Activated CD4-positive, alpha-beta memory T cell treated with anti-CD3 and anti-CD28 coated beads, Interleukin-2, amount 10 ng/mL, durations not matched to agents 7 days and 5 days (primary cell): ENCODE measurements around the gene SORCS3. TPM values are rescaled to one million over a fixed set of nuclear protein-coding genes. Genes with fewer than 3 reads are reported as not detected.

Source experiments
- CTCF ChIA-PET: fragments of 350-600 bp; sonication (Branson Sonifier 250); formaldehyde crosslinking; loops from one replicate; lab custom pipeline; 2021; ENCODE audit warnings: antibody characterized with exemption, inconsistent platforms; lab: Charles Lee
- POLR2A ChIA-PET: fragments of 350-600 bp; sonication (Branson Sonifier 250); formaldehyde crosslinking; loops from one replicate; lab custom pipeline; 2021; ENCODE audit warnings: antibody characterized with exemption; lab: Charles Lee
- DNase-seq: peaks from one replicate; pipeline ENCODE4 v3.0.0-alpha.2; 2020
- H3K27ac Mint-ChIP-seq: one replicate; pipeline ENCODE4 v1.8.0; 2021; ENCODE audit warnings: mild to moderate bottlenecking, mixed read lengths
- H3K27me3 Mint-ChIP-seq: one replicate; pipeline ENCODE4 v1.8.0; 2021; ENCODE audit warnings: mixed read lengths
- H3K36me3 Mint-ChIP-seq: one replicate; pipeline ENCODE4 v1.8.0; 2021; ENCODE audit warnings: low read depth, mixed read lengths
- H3K4me1 Mint-ChIP-seq: one replicate; pipeline ENCODE4 v1.8.0; 2021; ENCODE audit warnings: mixed read lengths
- H3K4me3 Mint-ChIP-seq: one replicate; pipeline ENCODE4 v1.8.0; 2021; ENCODE audit warnings: mild to moderate bottlenecking, mixed read lengths
- H3K9me3 Mint-ChIP-seq: one replicate; pipeline ENCODE4 v1.8.0; 2021; ENCODE audit warnings: mixed read lengths
- total RNA-seq, 2 experiments: library from RNA; stranded (reverse); gene quantifications; one replicate each; pipeline ENCODE4 v1.2.3, GENCODE V29; 2021

The SORCS3 gene
- total RNA-seq, 2 experiments from 2014 or later = not detected

- POLR2A ChIA-PET = no interaction called here
- Mint-ChIP-seq H3K4me1 (no peaks in the 10 kb centered on the region), H3K27ac (no peak overlapping the region), H3K9me3 (no peaks in the 10 kb centered on the region), H3K4me3 (no peak overlapping the region), H3K36me3 (no peaks in the 10 kb centered on the region), H3K27me3 (no peaks in the 10 kb centered on the region)
- no peak for DNase-seq
- CTCF ChIA-PET = no interaction called here
Observed at GRCh38 chr10:105017116-105017515, 376.0 kb downstream of the SORCS3 start.

- CTCF ChIA-PET = no interaction called here
- Mint-ChIP-seq H3K9me3 (no peaks in the 10 kb centered on the region), H3K27ac (no peak overlapping the region), H3K27me3 (no peaks in the 10 kb centered on the region), H3K4me1 (no peaks in the 10 kb centered on the region), H3K4me3 (no peak overlapping the region), H3K36me3 (no peaks in the 10 kb centered on the region)
- no peak for DNase-seq
- POLR2A ChIA-PET = no interaction called here
Observed at GRCh38 chr10:105017691-105018090, 376.6 kb downstream of the SORCS3 start.

GRCh38 chr10:105023211-105024111 lies 382.4 kb downstream of the SORCS3 start:
- H3K4me3 Mint-ChIP-seq = no peak overlapping the region
- DNase-seq = no peak
- no peak overlapping the region for H3K27ac Mint-ChIP-seq
- ChIA-PET POLR2A (no interaction called here), CTCF (no interaction called here)
- no peaks in the 10 kb centered on the region for H3K36me3 Mint-ChIP-seq
- H3K4me1 Mint-ChIP-seq = no peaks in the 10 kb centered on the region
- no peaks in the 10 kb centered on the region for H3K27me3 Mint-ChIP-seq
- H3K9me3 Mint-ChIP-seq = no peaks in the 10 kb centered on the region

- DNase-seq = no peak
- CTCF ChIA-PET = no interaction called here
- no peaks in the 10 kb centered on the region for H3K4me1 Mint-ChIP-seq
- no peaks in the 10 kb centered on the region for H3K27me3 Mint-ChIP-seq
- H3K9me3 Mint-ChIP-seq = no peaks in the 10 kb centered on the region
- no peaks in the 10 kb centered on the region for H3K36me3 Mint-ChIP-seq
- POLR2A ChIA-PET = no interaction called here
- no peak overlapping the region for H3K27ac Mint-ChIP-seq
- no peak overlapping the region for H3K4me3 Mint-ChIP-seq
Observed at GRCh38 chr10:105024184-105024583, 383.1 kb downstream of the SORCS3 start.

GRCh38 chr10:105025092-105025491 lies 384.0 kb downstream of the SORCS3 start:
- Mint-ChIP-seq H3K27ac (no peak overlapping the region), H3K36me3 (no peaks in the 10 kb centered on the region), H3K9me3 (no peaks in the 10 kb centered on the region), H3K4me3 (no peak overlapping the region), H3K27me3 (no peaks in the 10 kb centered on the region), H3K4me1 (no peaks in the 10 kb centered on the region)
- DNase-seq = no peak
- POLR2A ChIA-PET = no interaction called here
- CTCF ChIA-PET = no interaction called here

- Mint-ChIP-seq H3K4me1 (no peaks in the 10 kb centered on the region), H3K4me3 (no peak overlapping the region), H3K27ac (no peak overlapping the region), H3K27me3 (no peaks in the 10 kb centered on the region), H3K9me3 (no peaks in the 10 kb centered on the region), H3K36me3 (no peaks in the 10 kb centered on the region)
- CTCF ChIA-PET = no interaction called here
- POLR2A ChIA-PET = no interaction called here
- no peak for DNase-seq
Observed at GRCh38 chr10:105026566-105026965, 385.5 kb downstream of the SORCS3 start.

- no peak overlapping the region for H3K4me3 Mint-ChIP-seq
- no peaks in the 10 kb centered on the region for H3K9me3 Mint-ChIP-seq
- no peaks in the 10 kb centered on the region for H3K36me3 Mint-ChIP-seq
- no peaks in the 10 kb centered on the region for H3K27me3 Mint-ChIP-seq
- DNase-seq = no peak
- H3K4me1 Mint-ChIP-seq = no peaks in the 10 kb centered on the region
- ChIA-PET CTCF (no interaction called here), POLR2A (no interaction called here)
- no peak overlapping the region for H3K27ac Mint-ChIP-seq
Observed at GRCh38 chr10:105029286-105029685, 388.2 kb downstream of the SORCS3 start.

GRCh38 chr10:105037022-105037421 lies 395.9 kb downstream of the SORCS3 start:
- POLR2A ChIA-PET = no interaction called here

GRCh38 chr10:105041956-105042355 lies 400.9 kb downstream of the SORCS3 start:
- Mint-ChIP-seq H3K4me1 (no peaks in the 10 kb centered on the region), H3K27me3 (no peaks in the 10 kb centered on the region), H3K4me3 (no peak overlapping the region), H3K36me3 (no peaks in the 10 kb centered on the region), H3K27ac (no peak overlapping the region), H3K9me3 (no peaks in the 10 kb centered on the region)
- POLR2A ChIA-PET = no interaction called here
- DNase-seq = no peak
- CTCF ChIA-PET = no interaction called here

More at GRCh38 chr10:105037022-105037421, 395.9 kb downstream of the SORCS3 start:
- no peaks in the 10 kb centered on the region for H3K27me3 Mint-ChIP-seq
- no peak overlapping the region for H3K27ac Mint-ChIP-seq
- CTCF ChIA-PET = no interaction called here
- H3K9me3 Mint-ChIP-seq = no peaks in the 10 kb centered on the region
- H3K4me1 Mint-ChIP-seq = no peaks in the 10 kb centered on the region
- no peak overlapping the region for H3K4me3 Mint-ChIP-seq
- no peaks in the 10 kb centered on the region for H3K36me3 Mint-ChIP-seq
- no peak for DNase-seq

- H3K9me3 Mint-ChIP-seq = no peaks in the 10 kb centered on the region
- no peak overlapping the region for H3K4me3 Mint-ChIP-seq
- H3K36me3 Mint-ChIP-seq = no peaks in the 10 kb centered on the region
- H3K27me3 Mint-ChIP-seq = no peaks in the 10 kb centered on the region
- H3K4me1 Mint-ChIP-seq = no peaks in the 10 kb centered on the region
- ChIA-PET POLR2A (no interaction called here), CTCF (no interaction called here)
- no peak for DNase-seq
- no peak overlapping the region for H3K27ac Mint-ChIP-seq
Observed at GRCh38 chr10:105042906-105043552, 401.9 kb downstream of the SORCS3 start.

GRCh38 chr10:105044902-105045301 lies 403.8 kb downstream of the SORCS3 start:
- Mint-ChIP-seq H3K4me1 (no peaks in the 10 kb centered on the region), H3K4me3 (no peak overlapping the region), H3K36me3 (no peaks in the 10 kb centered on the region), H3K9me3 (no peaks in the 10 kb centered on the region), H3K27ac (no peak overlapping the region), H3K27me3 (no peaks in the 10 kb centered on the region)
- no peak for DNase-seq
- CTCF ChIA-PET = no interaction called here
- POLR2A ChIA-PET = no interaction called here

- no peak for DNase-seq
Observed at GRCh38 chr10:105056413-105056812, 415.3 kb downstream of the SORCS3 start.

GRCh38 chr10:105062951-105063350 lies 421.9 kb downstream of the SORCS3 start:
- Mint-ChIP-seq H3K4me3 (no peak overlapping the region), H3K9me3 (no peaks in the 10 kb centered on the region), H3K36me3 (no peaks in the 10 kb centered on the region), H3K4me1 (no peaks in the 10 kb centered on the region), H3K27ac (no peak overlapping the region), H3K27me3 (no peaks in the 10 kb centered on the region)
- ChIA-PET CTCF (no interaction called here), POLR2A (no interaction called here)
- no peak for DNase-seq

More at GRCh38 chr10:105056413-105056812, 415.3 kb downstream of the SORCS3 start:
- Mint-ChIP-seq H3K27ac (no peak overlapping the region), H3K27me3 (no peaks in the 10 kb centered on the region), H3K36me3 (no peaks in the 10 kb centered on the region), H3K4me3 (no peak overlapping the region), H3K4me1 (no peaks in the 10 kb centered on the region), H3K9me3 (peaks cover 2% of the 10 kb centered on the region)
- POLR2A ChIA-PET = no interaction called here
- CTCF ChIA-PET = no interaction called here
